ENCODE results near the gene CAMTA1. TPM values are rescaled to one million over a fixed set of nuclear protein-coding genes. Genes with fewer than 3 reads are reported as not detected.
A peak's percentile ranks its signal among the peaks of the same experiment; 100 is the strongest.

Gene CAMTA1
- total and polyA plus RNA-seq, 8 donors = 42.8 to 213 (median 118) TPM

DNA sequence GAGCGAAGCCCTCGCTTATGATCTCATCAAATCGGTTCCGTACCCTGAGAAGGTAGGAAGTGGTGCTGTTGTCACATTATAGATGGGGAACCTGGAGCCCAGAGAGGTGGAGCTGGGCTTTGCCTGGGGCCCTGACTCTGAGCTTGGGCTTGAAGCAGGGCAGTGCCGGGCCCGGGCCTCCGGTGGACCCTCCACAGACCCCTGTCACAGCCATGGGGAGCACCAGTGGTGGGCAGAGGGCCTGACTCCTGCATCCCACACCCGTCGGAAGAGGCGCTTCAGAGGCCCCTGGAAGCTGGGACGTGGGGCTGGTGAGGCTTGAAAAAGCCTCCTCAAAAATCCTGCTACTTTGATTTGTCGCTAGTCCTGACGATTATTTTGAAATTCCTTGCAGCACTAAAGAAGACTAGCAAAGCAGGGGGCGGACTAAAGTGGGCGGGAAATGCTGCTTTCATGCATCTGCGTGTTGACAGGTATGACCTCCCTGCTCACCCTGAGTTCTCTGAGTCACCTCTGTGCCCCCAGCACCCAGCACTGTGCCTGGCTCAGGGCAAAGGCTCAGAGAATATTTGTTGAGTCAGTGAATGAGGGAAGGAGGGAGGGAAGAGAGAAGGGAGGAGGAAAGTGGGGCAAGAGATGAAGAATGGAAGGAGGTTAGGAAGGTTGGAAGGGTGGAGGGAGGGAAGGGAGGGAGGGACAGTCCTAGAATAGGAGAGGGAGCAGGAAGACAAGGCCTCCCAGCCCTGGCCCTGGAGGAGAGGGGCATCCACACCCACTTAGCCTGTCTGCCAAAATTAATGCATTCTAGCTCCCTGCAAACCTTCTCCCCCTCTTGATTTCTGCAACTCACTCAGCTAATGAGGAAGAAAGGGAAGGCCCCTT, 723.0 kb downstream of the CAMTA1 start:
- Histone ChIP-seq H3K4me1 (peaks cover 0 to 17% (median 3%) of the 10 kb centered on the region in 4 donors), H3K36me3 (no peaks in the 10 kb centered on the region), H3K9me3 (no peaks in the 10 kb centered on the region), H3K4me3 (no peak overlapping the region), H3K27me3 (no peaks in the 10 kb centered on the region), H3K27ac (no peak overlapping the region)
- TF ChIP-seq EP300 (IDR thresholded peaks at IDR 0.05) (no peak), POLR2A (IDR thresholded peaks at IDR 0.05) (no peak), POLR2AphosphoS5 (IDR thresholded peaks at IDR 0.05) (no peak)
- TF ChIP-seq, protein P1, sequence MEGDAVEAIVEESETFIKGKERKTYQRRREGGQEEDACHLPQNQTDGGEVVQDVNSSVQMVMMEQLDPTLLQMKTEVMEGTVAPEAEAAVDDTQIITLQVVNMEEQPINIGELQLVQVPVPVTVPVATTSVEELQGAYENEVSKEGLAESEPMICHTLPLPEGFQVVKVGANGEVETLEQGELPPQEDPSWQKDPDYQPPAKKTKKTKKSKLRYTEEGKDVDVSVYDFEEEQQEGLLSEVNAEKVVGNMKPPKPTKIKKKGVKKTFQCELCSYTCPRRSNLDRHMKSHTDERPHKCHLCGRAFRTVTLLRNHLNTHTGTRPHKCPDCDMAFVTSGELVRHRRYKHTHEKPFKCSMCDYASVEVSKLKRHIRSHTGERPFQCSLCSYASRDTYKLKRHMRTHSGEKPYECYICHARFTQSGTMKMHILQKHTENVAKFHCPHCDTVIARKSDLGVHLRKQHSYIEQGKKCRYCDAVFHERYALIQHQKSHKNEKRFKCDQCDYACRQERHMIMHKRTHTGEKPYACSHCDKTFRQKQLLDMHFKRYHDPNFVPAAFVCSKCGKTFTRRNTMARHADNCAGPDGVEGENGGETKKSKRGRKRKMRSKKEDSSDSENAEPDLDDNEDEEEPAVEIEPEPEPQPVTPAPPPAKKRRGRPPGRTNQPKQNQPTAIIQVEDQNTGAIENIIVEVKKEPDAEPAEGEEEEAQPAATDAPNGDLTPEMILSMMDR (IDR thresholded peaks at IDR 0.05) = no peak
- no peak for DNase-seq
- intact Hi-C loops (cut with DNase I; ENCODE audit: low total_unique reads) = no loop called here
- 85 to 93% (median 87%) methylated on average over 16 of the region's 16 CpGs for WGBS, 5 donors

DNA sequence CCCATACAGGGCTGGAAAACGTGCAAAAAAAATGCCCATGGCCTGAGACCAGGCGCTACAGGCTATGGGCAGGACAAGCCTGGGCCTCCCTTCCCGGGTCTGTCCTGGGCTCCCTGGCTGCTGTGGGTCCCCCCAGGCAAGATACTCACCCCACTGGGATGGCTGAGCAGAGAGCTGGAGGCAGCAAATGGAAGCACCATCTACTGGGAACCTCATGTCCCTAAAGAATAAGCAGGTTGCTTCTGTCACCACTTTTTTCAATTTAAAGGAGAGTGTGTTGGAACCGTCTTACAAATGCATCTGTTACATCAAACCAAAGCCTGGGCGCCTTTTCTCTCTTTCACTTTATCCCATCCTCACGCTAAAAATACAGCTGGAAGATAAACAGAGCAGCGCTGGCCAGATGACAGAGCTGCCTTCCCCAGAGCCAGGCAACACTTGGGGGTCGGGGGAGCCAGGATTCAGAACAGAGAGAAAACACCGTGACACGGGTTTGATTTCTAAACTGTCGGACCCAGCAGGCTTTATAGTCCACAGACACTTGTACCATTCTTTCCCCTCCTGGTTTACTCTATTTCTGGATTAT, 723.8 kb downstream of the CAMTA1 start:
- no peak overlapping the region for H3K4me3 ChIP-seq

DNA sequence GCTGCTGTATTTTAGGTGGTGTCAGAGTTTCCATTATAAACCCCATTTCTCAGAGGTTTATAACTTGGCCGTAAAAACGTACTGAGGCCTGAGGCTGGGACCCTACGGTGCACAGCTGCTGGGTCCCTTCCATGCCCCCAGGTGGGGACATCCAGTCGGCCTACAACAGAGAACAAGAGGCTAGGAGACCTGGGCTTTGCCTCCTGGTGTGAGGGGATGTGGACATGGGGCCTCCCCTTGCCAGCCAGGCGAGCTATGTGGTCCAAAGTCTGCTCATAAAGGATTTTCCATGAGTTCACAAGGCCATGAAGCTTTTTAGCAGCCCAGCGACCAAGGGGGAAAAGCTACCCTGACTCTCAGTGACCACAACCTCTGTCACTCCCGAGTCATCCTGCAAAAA, 724.3 kb downstream of the CAMTA1 start:
- 54 to 74% (median 62%) methylated on average over 6 to 7 of the region's 7 CpGs for WGBS, 5 donors
- TF ChIP-seq EP300 (IDR thresholded peaks at IDR 0.05) (no peak), POLR2AphosphoS5 (IDR thresholded peaks at IDR 0.05) (no peak), POLR2A (IDR thresholded peaks at IDR 0.05) (no peak)
- TF ChIP-seq, protein P1 (IDR thresholded peaks at IDR 0.05) = no peak
- H3K4me3 ChIP-seq = no peak overlapping the region
- peaks cover 0 to 3% (median 0%) of the 10 kb centered on the region in 3 donors for H3K27me3 ChIP-seq
- intact Hi-C loops (cut with DNase I; ENCODE audit: low total_unique reads) = no loop called here
- DNase-seq = no peak
- no peaks in the 10 kb centered on the region for H3K9me3 ChIP-seq
- no peak overlapping the region for H3K27ac ChIP-seq
- H3K36me3 ChIP-seq = no peaks in the 10 kb centered on the region
- peaks cover 0 to 17% (median 3%) of the 10 kb centered on the region in 4 donors for H3K4me1 ChIP-seq

More for the DNA sequence above, 723.8 kb downstream of the CAMTA1 start:
- peak in 1 of 2 donors; percentile 53 for DNase-seq
- TF ChIP-seq EP300 (IDR thresholded peaks at IDR 0.05) (no peak), POLR2AphosphoS5 (IDR thresholded peaks at IDR 0.05) (no peak), POLR2A (IDR thresholded peaks at IDR 0.05) (no peak)
- TF ChIP-seq, protein P1 (IDR thresholded peaks at IDR 0.05) = no peak
- intact Hi-C loops (cut with DNase I; ENCODE audit: low total_unique reads) = no loop called here
- no peaks in the 10 kb centered on the region for H3K9me3 ChIP-seq
- H3K36me3 ChIP-seq = no peaks in the 10 kb centered on the region
- WGBS, 5 donors = 58 to 65% (median 63%) methylated on average over 11 of the region's 11 CpGs
- H3K4me1 ChIP-seq = peaks cover 0 to 17% (median 3%) of the 10 kb centered on the region in 4 donors
- no peaks in the 10 kb centered on the region for H3K27me3 ChIP-seq
- H3K27ac ChIP-seq = no peak overlapping the region

DNA sequence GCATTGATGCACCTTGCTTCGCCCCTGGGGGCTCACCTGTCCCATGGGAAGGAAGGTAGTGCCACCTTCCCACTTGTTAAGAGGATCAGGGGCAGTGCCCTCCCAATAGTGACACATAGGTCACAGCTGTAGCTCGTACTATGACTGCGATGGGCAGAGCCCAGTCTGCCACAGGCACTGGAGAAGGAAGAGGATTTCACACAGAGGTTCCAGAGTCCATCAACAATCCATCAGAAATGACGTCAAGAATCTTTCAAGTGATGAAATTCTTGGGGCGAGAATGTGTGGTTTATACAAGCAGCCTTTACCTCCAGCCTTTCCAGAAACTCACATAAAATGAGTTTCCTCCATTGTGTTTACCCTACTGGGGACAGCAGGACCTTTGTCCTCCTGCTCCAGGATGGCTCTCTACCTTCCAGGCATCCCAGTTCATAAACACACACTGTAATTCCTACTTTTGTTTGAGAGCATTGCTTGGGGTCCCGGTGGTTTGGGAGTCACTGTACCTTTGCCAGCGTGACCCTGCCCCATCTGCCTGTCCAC, 725.2 kb downstream of the CAMTA1 start:
- H3K27ac ChIP-seq = no peak overlapping the region
- H3K4me1 ChIP-seq = peaks cover 0 to 17% (median 3%) of the 10 kb centered on the region in 4 donors
- intact Hi-C loops (cut with DNase I; ENCODE audit: low total_unique reads) = no loop called here
- H3K27me3 ChIP-seq = peaks cover 0 to 5% (median 0%) of the 10 kb centered on the region in 3 donors
- TF ChIP-seq POLR2A (IDR thresholded peaks at IDR 0.05) (no peak), POLR2AphosphoS5 (IDR thresholded peaks at IDR 0.05) (no peak), EP300 (IDR thresholded peaks at IDR 0.05) (no peak)
- TF ChIP-seq, protein P1 (IDR thresholded peaks at IDR 0.05) = no peak
- 76 to 97% (median 79%) methylated on average over 4 to 7 of the region's 7 CpGs; no CpG with 5 or more reads in 1 of the 5 donors for WGBS, 5 donors
- no peak for DNase-seq
- H3K9me3 ChIP-seq = no peaks in the 10 kb centered on the region
- H3K4me3 ChIP-seq = no peak overlapping the region
- no peaks in the 10 kb centered on the region for H3K36me3 ChIP-seq

All from stomach (tissue), 9 donors.